HG03108 (cell line): ENCODE measurements around the gene FOXP4.

ENCODE experiments used
- ATAC-seq: cut with Tn5 transposase; IDR thresholded peaks from one replicate; pipeline ENCODE4 v1.9.1; 2021; ENCODE audit warnings: moderate library complexity; ENCODE audit not compliant: unreplicated experiment

The FOXP4 gene

GRCh38 chr6:41546475-41546865 lies 289 bp downstream of the FOXP4 start:
- ATAC-seq: peak; percentile 35

GRCh38 chr6:41546866-41547798 lies 951 bp downstream of the FOXP4 start:
- peak; percentile 12 for ATAC-seq

- no peak for ATAC-seq
Observed at GRCh38 chr6:41547799-41548097, 1.6 kb downstream of the FOXP4 start.

GRCh38 chr6:41548098-41548840 lies 2.1 kb downstream of the FOXP4 start:
- no peak for ATAC-seq

DNA sequence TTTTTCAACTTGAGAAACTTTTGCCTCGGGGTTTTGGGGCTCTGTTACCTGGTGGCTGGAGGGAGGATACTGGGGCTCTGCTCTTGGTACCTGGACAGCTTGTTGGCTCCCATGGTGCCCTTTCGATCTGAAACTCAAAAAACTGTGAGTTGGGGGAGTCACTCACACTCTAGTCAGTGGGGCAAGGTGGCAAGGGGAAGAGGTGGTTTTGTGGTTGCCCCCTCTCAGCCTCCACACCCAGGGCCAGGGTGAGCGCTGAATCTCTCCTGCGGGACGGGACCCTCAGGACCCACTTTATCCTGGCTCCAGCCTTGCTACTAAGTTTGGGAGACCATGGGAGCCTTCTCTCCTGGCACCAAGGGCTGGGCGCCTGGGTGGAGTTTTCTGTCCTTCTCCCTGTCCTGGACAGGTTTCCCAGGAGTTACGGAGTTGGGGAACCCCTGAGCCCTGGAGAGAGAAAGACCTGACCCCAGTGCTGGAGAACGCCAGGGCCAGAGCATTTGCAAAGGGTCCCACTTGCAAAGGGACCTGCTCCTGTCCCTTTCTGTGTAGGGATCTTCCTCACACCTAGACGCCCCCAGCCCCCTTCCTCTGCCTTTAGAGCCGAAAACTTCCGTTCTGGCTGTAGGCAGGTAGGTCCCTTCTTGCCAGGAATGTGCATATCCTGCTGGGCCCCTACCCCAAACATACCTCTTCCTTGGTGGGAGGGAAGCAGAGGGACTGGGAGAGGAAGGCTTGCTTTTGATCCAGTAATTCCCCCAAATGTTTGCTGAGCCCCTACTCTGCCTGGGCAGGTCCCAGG lies 2.9 kb downstream of the FOXP4 start:
- ATAC-seq: no peak

- no peak for ATAC-seq
Observed at GRCh38 chr6:41549673-41550072, 3.5 kb downstream of the FOXP4 start.

DNA sequence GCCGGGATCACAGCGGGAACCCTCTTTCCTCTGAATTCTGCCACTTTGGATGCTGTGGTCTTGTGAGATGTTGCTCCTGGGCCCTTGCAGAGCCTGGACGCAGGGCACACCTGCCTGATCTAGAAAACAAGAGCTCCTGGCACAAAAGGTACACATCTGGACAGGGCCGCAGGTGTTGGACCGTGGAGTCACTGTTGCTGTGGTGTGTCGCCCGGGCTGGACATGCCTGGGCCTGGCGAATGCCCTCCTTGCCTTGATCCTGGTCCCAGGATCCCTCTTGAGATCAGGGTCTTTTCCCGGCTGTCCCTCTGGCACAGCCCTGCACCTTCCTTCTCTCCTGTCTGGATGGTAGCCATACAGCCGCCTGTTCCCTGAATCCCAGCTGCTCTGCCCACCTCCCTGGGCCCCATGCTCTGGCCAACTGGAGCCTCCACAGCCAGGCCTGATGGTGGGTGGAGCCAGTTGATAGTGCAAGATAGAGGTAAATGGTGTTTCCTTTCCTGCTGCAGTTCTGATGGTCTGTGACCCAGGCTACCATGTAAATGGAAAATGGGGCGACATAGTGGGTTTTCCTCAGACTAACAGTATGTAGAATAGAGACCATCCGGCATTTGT lies 5.0 kb downstream of the FOXP4 start:
- ATAC-seq: no peak

- no peak for ATAC-seq
Observed at GRCh38 chr6:41551857-41552256, 5.7 kb downstream of the FOXP4 start.

DNA sequence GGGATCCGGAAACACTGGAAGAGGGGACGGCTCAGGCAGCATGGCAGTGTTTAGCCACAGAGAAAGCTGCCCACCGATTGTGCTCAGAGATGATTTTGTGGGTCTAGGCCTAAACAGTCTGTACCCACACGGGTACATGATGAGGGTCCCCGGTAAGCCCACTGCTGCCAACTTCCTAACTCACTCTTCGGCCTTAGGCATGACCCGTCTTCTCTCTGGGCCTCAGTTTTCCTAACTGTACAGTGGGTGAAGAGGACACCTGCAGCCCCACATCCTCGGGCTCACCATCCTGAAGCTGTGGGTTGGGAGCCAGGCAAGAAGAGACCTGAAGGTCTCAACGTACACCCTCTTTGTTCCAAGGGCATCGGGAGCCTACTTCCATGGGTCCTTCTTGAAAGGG lies 6.5 kb downstream of the FOXP4 start:
- ATAC-seq: no peak

- no peak for ATAC-seq
Observed at GRCh38 chr6:41553405-41553999, 7.3 kb downstream of the FOXP4 start.

DNA sequence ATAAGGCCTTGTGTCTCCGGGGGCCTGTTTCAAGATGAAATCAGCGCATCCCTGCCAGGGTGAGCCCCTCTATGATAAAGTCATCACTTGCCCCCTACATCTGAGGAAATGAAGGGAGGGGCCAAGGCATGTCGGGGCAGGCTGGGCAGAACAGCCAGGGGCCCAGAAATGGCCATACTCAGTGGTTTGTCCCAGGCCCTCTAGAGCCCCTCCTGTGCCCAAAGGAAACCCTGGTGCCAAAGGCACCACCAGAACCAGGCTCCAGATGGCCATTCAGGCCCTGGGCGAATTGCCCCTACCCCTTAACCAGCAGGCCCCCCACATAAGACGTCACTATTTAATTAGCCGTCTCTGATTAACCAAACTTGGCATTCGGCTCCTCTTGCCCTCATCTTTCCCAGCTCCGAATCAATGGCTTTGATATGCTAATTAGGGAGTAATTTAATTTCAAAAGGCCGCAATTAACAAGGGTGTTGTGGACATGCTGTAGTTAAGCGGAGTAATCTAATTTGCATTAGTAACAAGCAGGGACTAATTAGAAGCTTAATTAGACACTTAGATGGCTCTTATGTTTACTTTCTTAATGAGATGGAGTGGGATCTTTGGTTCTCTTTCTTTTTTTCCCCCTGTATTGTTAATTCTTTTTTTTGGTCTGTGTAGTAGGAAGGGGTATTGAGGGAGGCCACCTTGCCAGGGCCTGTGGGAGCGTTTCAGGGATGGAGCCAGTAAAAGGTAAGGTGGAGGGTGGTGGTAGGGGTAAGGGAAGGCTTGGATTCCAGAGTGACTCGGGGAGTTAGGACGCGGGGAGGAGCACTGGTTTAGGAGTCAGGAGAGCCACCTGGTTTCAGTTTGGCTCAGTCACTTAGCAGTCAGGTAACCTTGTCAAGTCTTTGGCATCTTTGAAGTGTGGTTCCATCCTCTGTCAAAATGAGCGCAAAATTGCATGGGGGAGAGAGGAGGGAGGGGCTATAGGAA lies 9.4 kb downstream of the FOXP4 start:
- ATAC-seq: no peak

DNA sequence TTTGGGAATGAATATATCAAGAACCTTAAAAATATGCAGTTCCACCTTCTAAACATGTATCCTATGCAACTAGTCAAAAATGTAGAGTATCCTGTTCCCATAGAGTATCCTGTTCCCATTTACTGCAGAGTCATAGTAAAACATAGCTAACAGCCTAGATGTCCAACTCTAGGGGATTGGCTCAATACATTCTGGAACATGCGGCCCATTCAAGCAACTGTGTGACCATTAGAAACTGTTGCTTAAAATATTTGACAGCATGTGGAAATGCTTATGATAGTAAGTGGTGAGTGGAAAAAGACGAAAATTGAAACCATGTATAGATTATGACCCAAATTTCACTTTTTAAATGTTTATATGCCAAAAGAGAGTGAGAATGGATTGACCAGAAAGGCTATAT lies 11.2 kb downstream of the FOXP4 start:
- no peak for ATAC-seq

GRCh38 chr6:41558033-41558807 lies 12.0 kb downstream of the FOXP4 start:
- no peak for ATAC-seq

GRCh38 chr6:41559655-41560427 lies 13.7 kb downstream of the FOXP4 start:
- ATAC-seq: no peak

DNA sequence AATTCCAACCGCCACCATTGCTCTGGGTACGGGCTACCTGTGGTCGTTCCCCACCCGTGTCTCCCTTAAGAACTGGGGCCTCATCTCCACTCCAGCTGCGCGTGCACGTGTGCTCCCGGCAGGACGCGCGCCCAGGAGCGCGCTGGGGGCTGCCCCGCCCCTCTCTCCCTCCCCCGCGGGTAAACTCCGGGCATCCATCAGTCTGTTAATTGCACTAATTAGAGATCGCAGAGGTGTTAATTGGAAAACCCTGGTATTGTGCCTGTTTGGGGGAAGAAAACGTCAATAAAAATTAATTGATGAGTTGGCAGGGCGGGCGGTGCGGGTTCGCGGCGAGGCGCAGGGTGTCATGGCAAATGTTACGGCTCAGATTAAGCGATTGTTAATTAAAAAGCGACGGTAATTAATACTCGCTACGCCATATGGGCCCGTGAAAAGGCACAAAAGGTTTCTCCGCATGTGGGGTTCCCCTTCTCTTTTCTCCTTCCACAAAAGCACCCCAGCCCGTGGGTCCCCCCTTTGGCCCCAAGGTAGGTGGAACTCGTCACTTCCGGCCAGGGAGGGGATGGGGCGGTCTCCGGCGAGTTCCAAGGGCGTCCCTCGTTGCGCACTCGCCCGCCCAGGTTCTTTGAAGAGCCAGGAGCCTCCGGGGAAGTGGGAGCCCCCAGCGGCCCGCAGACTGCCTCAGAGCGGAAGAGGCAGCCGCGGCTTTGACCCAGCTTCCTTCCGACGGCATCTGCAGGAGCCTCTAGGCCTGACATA lies 14.4 kb downstream of the FOXP4 start:
- ATAC-seq: peak; percentile 68

GRCh38 chr6:41561416-41561815 lies 15.2 kb downstream of the FOXP4 start:
- no peak for ATAC-seq
